GM19468 (cell line): ENCODE measurements around the gene TAPBP.
A peak's percentile ranks its signal among the peaks of the same experiment; 100 is the strongest.
"Not testable (repeated sequence)": the region's sequence is repeated elsewhere in the genome, so short reads cannot be mapped to it uniquely, and the experiment has no call there.

Experiments used
- ATAC-seq: cut with Tn5 transposase; IDR thresholded peaks from one replicate; pipeline ENCODE4 v1.9.1; 2021; ENCODE audit warnings: mild to moderate bottlenecking, moderate library complexity, moderate number of reproducible peaks; ENCODE audit not compliant: unreplicated experiment; ENCODE audit errors: extremely low read depth

The TAPBP gene

DNA sequence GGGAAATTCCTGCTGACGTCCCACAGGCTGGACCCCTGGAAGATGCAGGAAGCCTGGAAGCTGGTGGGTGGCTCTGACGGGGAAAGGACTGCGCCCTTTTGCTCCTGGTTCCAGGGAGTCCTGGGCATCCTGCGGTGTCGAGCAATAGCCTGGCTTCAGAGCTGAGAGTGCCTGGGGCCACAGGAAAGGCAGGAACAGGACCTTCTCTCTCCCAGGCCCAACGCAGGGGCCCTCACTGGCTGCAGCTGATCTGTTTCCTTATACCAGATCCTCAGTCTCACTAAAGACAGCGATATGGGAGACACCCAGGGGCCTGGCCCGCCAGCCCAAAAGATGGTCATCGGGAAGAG is 35.5 kb downstream of the TAPBP start:
- ATAC-seq, result no peak

DNA sequence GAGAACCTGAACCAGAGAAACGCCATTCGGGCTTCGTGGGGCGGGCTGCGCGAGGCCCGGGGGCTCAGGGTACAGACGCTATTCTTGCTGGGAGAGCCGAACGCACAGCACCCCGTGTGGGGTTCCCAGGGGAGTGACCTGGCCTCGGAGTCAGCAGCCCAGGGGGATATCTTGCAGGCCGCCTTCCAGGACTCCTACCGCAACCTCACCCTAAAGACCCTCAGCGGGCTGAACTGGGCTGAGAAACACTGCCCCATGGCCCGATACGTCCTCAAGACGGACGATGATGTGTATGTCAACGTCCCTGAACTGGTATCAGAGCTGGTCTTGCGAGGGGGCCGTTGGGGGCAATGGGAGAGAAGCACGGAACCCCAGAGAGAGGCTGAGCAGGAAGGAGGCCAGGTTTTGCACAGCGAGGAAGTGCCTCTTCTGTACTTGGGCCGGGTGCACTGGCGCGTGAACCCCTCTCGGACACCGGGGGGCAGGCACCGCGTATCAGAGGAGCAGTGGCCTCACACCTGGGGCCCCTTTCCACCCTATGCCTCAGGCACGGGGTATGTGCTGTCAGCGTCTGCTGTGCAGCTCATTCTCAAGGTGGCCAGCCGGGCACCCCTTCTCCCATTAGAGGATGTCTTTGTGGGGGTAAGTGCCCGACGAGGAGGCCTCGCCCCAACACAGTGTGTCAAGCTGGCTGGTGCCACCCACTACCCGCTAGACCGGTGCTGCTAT is 36.1 kb downstream of the TAPBP start:
- no peak for ATAC-seq

DNA sequence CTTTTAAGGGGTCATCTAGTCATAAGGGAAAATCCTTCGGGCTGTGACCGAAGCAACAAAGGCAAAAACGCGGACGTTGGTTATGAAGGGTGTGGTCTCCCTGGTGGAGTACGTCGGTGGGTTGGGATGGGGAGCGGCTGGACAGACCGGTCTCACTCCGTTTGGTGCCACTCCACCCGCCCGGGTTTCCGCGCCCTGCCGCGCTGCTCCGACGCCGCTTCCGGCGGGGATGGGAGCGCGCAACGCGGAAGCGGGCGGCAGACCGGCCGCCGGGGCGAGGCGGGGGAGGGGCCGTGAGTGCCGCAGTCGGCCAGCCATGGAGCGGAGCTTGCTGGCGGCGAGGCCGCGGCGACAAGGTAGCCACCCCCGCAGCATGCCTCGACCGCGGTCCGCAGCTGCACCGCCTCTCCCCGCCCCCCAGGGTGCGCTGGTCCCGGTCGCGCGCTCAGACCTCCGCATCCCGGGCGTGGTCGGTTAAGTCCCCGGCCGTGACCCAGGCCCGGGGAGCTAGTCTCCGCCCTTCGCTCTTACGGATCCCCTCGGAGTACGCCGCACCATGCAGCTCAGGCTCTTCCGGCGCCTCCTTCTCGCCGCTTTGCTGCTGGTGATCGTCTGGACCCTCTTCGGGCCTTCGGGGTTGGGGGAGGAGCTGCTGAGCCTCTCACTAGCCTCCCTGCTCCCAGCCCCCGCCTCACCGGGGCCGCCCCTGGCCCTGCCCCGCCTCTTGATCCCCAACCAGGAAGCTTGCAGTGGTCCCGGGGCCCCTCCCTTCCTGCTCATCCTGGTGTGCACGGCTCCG is 36.8 kb downstream of the TAPBP start, which contains the start of gene B3GALT4:
Gene B3GALT4 (plus strand): TSS at position 260 of the 799 bp plus-strand sequence. CDS start 297 bp downstream, at position 557.
- ATAC-seq, result peak; percentile 15

DNA sequence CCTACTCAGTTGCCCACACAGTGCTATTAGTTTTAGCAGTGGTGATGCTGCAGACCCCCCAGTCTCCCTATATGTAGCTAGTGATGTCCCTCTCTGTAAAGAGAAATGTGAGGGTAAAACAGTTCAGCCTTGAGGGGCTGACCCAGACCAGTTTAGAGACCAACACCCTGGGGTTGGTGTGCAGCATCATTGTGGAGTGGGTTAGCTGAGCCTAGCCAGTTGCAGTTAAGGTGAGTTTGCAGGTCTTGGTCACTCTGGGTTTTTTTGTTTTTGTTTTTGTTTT is 37.4 kb downstream of the TAPBP start:
- ATAC-seq, result no peak

DNA sequence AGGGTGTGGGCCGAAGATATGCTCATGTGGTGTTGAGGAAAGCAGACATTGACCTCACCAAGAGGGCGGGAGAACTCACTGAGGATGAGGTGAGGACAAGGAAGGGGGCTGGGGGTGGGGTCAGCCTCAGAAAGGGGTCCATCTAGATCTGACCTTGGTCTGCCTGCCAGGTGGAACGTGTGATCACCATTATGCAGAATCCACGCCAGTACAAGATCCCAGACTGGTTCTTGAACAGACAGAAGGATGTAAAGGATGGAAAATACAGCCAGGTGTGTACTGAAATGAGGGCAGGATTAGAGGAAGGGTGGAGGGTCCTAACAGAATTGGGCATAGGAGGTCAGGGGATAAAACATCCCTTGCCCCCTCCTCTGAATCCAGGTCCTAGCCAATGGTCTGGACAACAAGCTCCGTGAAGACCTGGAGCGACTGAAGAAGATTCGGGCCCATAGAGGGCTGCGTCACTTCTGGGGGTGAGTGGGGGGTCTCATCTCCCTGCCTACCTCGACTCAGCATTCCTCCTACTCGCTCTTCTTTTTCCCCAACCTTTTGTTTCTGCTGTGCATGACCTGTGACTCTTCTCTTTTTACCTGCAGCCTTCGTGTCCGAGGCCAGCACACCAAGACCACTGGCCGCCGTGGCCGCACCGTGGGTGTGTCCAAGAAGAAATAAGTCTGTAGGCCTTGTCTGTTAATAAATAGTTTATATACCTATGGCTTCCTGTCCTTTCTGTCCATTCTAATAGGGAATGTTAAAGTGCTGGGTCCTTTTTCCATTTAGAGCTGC is 37.9 kb downstream of the TAPBP start:
- ATAC-seq, result not testable (repeated sequence)

DNA sequence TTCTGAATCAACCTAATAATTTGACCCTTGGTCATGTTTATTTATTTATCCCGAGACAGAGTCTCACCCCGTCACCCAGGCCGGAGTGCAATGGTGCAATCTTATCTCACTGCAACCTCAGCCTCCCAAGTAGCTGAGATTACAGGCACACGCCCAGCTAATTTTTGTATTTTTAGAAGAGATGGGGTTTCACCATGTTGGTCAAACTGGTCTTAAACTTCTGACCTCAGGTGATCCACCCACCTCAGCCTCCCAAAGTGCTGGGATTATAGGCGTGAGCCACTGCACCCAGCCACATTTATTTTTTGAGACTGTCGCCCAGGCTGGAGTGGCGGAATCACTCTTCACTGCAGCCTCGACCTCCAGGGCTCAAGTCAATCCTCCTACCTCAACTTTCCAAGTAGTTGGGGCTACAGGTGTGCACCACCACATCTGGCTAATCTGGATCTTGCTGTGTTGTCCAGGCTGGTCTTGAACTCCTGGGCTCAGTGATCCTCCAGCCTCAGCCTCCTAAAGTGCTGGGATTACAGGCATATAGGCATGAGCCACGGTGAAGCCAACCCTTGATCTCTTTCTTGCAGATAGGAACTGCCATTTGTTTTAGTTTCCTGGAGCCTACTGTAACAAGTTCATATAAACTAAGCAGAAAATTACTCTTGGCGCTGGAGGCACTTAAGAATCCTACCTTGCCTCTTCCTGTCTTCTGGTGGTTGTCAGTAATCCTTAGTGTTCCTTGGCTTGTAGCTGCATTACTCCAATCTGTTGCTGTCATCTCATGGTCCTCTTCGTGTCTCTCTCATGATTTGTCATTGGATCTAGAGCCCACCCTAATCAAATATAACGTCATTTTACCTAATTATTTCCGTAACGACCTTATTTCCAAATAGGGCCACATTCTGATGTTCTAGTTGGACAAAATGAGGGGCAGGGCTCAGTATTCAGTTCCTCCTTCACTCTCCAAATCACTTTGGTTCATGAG is 39.7 kb downstream of the TAPBP start:
- no peak for ATAC-seq

DNA sequence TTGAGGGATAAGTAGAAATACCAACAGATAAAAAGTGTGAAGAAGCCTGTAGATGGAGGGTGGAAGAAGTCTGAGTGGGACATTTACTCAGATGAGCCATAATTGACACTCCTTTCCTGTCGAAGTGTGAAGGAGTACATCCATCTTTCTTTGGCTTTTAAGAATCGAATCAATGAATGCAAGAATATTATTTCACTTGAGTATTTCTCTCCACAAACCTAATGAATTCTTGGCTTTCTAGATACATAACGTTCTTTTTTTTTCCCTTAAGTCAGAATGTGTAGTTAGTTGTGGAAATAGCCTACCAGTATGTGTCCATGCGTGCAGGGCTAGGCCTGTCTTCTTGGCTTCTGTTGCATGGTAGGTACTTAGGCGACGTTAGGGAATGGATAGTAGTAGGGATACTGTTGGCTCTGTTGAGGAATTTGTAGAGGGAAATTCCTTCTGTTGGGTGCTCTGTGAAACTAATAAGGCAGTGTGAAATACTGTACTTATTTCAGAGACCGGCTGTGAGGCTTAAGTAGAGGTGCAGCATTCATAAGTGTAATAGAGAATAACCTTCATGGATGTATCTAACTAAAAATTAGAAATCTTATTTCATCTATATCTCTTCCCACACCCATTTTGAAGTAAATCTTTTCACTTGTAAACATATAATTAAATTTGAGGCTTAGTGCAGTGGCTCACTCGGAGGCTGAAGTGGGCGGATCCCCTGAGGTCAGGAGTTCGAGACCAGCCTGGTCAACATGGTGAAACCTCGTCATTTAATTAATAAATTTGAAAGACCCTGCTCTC is 40.6 kb downstream of the TAPBP start:
- no peak for ATAC-seq

DNA sequence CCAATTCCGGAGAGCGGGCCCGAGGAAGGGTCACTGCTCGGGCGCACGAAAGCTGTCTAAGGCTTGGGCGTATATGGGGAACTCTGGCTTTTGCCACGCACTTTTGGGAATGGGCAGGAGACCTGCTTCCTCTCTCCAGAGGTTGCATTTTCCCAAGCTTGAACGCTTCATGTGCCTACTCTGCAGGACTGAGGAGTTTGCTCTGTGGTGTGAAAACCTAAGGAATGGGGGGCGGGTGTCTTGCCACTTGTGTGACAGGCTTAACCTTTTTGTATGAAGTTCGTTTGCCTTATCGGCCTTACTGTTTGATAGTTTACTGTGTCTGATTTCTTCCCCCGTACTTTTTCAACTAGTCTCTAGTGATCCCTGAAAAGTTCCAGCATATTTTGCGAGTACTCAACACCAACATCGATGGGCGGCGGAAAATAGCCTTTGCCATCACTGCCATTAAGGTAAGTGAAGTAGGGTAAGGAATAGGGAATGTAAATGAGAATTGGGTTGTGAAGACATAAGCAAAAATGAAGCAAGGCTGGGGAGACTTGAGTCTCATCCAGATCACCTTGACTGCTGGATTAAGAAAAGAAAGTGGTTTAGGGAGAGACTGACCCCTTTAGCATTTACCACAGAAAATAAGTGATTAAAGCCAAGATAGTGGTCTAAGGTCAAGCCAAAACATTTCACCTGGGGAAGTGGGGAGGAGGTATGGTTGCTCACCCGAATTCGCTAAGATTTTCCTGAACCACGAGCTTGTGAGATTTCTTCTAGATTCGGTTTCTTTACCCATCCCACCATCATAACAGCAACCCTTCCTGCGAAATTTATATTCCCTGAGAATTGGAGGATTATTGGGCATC is 41.4 kb downstream of the TAPBP start:
- ATAC-seq, result no peak

DNA sequence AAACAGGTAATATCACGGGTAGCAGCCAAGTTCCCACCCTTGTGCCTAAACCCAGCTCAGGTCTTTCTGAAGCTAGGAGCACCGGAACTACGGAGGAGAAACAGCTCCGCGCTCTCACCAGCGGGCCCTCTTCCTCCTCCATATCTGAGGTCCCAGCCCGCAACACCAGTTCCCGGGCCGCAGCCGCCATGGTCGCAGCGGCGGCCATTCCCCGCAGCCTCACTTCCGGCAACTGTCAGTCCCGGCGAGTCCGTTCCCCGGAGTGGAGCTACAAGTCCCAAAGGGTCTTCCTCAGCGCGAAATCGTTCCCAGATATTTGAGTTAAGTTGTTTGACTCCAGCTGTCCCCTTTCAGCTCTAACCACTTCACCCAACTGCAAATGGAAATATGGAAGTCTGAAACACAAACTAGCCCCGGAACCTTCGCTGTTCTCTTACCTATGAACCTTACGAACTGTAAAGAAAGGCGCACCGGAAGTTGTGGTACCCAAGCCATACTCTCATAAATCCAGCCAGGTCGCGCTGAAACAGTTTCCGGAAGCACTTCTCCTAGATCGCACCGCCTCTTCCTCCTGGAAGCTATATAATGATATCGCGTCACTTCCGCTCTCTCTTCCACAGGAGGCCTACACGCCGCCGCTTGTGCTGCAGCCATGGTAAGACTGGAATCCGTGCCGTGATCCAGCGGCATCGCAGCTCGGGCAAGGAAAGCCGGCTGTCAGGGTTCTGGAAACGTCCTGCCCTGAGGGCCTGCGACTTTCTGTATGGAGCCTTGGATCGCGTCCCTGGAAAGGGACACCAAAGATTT is 42.2 kb downstream of the TAPBP start, which contains the start of the genes RPS18 and VPS52:
Gene RPS18 (plus strand): TSS at position 608 of the 807 bp plus-strand sequence. CDS start 45 bp downstream, at position 653.
Gene VPS52 (minus strand): TSS at position 409 of the 807 bp plus-strand sequence. CDS start 201 bp downstream, at position 208.
- peak; percentile 33 for ATAC-seq

DNA sequence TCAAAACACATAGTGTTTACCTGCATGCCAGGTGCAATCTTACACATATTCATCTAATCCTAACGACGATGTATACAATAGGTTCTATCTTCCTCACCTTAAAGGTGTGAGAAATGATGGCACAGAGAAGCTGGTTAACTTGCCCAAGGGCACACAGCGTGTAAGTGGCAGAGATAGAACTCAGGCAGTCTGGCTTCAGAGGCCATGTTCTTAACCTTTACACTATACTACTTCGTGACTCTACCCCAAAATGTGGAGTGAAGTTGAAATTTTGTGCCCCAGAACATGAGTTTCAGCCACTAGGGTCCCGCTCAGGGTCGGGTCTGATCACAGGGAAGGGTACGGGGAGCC is 42.8 kb downstream of the TAPBP start:
- ATAC-seq, result no peak

DNA sequence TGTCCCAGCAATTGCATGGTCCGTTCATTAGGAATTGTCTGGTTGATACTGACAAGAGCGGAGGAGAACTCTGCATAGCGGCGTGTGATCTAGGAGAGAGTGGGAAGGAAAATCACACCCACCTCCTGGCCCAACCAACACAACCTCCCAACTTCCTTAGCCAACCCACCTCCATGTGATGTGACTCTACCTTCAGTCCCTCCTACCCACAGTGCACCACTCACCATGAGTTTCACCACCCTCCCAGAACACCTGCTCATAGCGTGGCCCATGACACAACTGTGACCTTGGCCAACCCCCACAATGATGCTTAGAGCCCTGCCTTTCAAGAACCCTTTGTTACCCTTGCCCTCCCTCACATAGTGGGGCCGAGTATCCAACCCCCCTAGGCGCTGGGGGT is 49.9 kb downstream of the TAPBP start:
- no peak for ATAC-seq

DNA sequence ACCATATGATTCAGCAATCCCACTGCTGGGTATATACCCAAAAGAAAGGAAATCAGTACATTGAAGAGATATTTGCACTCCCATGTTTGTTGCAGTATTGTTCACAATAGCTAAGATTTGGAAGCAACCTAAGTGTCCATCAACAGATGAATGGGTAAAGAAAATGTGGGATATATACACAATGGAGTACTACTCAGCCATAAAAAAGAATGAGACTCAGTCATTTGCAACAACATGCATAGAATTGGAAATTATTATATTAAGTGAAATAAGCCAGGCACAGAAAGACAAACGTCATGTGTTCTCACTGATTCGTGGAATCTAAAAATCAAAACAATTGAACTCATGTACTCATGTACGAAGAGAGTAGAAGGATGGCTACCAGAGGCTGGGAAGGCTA is 51.4 kb downstream of the TAPBP start:
- ATAC-seq, result not testable (repeated sequence)

DNA sequence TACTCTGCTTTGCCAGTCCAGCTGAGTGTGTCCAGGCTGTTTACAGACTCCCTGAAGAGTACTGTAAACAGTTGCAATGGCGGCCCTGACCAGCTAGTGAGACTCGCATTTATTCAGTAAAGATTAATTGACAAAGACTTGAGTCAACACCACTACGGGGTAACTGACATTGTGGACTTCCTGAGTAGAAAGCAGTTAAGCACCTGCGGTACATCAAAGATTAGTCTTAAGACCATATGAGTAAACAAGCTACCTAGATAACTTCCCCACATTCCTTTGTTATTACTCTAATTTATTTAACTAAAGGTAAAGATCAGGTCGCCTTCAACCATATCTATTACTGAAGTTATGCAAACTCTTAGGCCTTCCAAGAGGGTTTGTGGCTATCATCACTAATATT is 54.8 kb downstream of the TAPBP start:
- ATAC-seq, result no peak

DNA sequence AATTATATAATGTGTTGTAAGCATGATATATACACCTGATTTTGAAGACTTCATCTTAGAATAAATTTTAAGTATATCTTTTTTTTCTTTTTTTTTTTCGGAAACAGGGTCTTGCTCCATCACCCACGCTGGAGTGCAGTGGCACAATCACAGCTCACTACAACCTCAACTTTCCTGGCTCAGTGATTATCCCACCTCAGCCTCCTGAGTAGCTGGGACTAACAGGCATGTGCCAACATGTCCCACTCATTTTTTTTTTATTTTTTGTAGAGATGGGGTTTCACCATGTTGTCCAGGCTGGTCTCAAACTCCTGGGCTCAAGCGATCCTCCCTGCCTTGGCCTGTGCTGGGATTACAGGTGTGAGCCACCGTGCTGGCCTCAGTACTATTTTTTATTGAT is 59.3 kb downstream of the TAPBP start:
- no peak for ATAC-seq

DNA sequence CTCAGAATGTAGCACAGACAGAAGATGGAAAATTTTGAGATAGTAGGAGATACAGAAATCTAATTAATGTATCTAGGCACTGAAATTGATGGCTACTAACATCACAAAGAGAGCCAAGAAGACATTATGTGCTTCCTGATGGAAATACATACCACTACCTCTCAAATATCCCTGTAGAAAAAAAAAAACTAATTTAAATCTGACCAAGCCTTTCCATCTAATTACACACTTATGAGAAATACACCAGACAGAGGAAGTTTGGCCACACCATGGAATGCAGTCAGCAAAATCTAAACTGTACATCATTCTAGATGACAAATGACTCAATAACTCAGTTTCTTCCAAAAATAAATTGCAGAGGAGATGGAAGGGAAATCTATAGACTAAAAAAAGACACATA is 61.1 kb downstream of the TAPBP start:
- no peak for ATAC-seq

DNA sequence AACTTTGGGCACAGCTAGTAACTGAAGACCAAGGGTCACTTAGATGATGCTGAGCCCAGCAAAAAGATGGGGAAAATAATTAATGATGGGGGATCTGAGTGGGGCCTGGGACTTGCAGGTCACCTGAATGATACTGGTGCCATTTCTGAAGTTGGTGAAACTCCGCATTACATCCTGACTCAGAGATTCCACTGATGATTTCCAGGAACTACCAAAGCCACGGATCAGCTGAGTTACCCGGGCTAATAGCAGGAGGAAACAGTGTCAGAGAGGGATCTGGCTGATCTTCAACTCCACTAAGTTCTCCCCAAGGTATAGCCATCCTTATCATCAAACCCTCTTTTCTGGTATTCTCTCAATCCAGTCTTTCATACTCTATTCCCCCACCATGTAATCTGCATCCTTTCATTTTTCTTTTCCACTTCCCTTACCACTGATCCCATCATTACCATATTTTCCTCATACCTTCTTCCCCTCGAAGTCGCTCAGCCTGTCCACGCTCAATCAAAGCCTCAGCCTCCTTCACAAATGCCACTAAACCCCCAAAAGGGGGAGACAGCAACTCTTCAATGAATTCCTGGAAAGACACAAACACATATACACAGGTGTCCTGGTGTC is 62.4 kb downstream of the TAPBP start:
- ATAC-seq, result no peak

DNA sequence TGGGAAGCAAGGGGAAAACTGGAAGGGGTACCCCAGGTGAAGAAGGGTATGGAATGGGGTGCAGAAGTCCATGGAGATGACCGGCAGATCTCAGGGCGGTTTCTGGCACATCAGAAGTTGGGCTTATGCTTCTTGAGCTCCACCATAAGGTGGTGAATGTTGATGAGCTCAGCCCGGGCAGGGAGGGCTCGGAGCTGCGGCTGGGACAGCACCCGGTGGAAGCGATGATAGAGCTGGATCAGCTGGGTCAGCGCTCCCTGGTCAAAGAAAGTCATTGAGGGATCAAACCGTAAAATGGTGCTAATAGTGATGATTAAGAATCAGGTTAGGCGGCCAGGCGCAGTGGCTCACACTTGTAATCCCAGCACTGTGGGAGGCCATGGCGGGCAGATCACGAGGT is 63.1 kb downstream of the TAPBP start:
- ATAC-seq, result no peak
